ENCODE measurements around the gene SMARCB1. TPM values are rescaled to one million over a fixed set of nuclear protein-coding genes. Genes with fewer than 3 reads are reported as not detected.

Gene SMARCB1
- total and polyA plus RNA-seq, 12 donors = 41.3 to 95.5 (median 76.8) TPM

DNA sequence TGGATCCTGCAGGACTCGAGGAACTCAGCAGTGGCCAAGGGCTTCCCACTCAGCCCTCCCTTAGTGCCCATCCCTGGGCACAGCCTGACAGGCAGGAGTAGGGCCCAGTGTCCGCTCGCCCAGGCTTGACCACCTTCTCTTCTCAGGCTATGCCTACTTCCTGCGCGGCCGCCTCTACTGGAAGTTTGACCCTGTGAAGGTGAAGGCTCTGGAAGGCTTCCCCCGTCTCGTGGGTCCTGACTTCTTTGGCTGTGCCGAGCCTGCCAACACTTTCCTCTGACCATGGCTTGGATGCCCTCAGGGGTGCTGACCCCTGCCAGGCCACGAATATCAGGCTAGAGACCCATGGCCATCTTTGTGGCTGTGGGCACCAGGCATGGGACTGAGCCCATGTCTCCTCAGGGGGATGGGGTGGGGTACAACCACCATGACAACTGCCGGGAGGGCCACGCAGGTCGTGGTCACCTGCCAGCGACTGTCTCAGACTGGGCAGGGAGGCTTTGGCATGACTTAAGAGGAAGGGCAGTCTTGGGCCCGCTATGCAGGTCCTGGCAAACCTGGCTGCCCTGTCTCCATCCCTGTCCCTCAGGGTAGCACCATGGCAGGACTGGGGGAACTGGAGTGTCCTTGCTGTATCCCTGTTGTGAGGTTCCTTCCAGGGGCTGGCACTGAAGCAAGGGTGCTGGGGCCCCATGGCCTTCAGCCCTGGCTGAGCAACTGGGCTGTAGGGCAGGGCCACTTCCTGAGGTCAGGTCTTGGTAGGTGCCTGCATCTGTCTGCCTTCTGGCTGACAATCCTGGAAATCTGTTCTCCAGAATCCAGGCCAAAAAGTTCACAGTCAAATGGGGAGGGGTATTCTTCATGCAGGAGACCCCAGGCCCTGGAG is 3.3 kb upstream of the SMARCB1 start:
- no peaks in the 10 kb centered on the region for H3K27me3 ChIP-seq
- H3K9me3 ChIP-seq (replicated peaks in 1 of 3) = no peaks in the 10 kb centered on the region
- no peak for DNase-seq
- no peak overlapping the region for H3K27ac ChIP-seq
- no peaks in the 10 kb centered on the region for H3K36me3 ChIP-seq (replicated peaks in 1 of 2)
- 76 to 88% (median 84%) methylated on average over 9 to 15 of the region's 15 CpGs for WGBS, 4 donors
- TF ChIP-seq, protein P1, sequence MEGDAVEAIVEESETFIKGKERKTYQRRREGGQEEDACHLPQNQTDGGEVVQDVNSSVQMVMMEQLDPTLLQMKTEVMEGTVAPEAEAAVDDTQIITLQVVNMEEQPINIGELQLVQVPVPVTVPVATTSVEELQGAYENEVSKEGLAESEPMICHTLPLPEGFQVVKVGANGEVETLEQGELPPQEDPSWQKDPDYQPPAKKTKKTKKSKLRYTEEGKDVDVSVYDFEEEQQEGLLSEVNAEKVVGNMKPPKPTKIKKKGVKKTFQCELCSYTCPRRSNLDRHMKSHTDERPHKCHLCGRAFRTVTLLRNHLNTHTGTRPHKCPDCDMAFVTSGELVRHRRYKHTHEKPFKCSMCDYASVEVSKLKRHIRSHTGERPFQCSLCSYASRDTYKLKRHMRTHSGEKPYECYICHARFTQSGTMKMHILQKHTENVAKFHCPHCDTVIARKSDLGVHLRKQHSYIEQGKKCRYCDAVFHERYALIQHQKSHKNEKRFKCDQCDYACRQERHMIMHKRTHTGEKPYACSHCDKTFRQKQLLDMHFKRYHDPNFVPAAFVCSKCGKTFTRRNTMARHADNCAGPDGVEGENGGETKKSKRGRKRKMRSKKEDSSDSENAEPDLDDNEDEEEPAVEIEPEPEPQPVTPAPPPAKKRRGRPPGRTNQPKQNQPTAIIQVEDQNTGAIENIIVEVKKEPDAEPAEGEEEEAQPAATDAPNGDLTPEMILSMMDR (IDR thresholded peaks at IDR 0.05) = no peak
- no peak for TF ChIP-seq POLR2A (IDR thresholded peaks at IDR 0.05)
- intact Hi-C loops (cut with DNase I) = no loop called here
- peaks cover 14 to 19% of the 10 kb centered on the region in 2 donors for H3K4me1 ChIP-seq (replicated peaks in 1 of 2)
- H3K4me3 ChIP-seq = no peak overlapping the region

GRCh38 chr22:23784215-23784732 is 2.5 kb upstream of the SMARCB1 start:
- no peak for DNase-seq
- H3K27ac ChIP-seq = no peak overlapping the region
- intact Hi-C loops (cut with DNase I) = no loop called here
- no peaks in the 10 kb centered on the region for H3K27me3 ChIP-seq
- TF ChIP-seq, protein P1 (IDR thresholded peaks at IDR 0.05) = no peak
- TF ChIP-seq POLR2A (IDR thresholded peaks at IDR 0.05) = no peak
- H3K4me3 ChIP-seq = no peak overlapping the region
- peaks cover 21 to 26% of the 10 kb centered on the region in 2 donors for H3K4me1 ChIP-seq (replicated peaks in 1 of 2)
- WGBS, 4 donors = 70 to 92% (median 78%) methylated on average over 8 of the region's 8 CpGs
- H3K9me3 ChIP-seq (replicated peaks in 1 of 3) = no peaks in the 10 kb centered on the region
- H3K36me3 ChIP-seq (replicated peaks in 1 of 2) = no peaks in the 10 kb centered on the region

DNA sequence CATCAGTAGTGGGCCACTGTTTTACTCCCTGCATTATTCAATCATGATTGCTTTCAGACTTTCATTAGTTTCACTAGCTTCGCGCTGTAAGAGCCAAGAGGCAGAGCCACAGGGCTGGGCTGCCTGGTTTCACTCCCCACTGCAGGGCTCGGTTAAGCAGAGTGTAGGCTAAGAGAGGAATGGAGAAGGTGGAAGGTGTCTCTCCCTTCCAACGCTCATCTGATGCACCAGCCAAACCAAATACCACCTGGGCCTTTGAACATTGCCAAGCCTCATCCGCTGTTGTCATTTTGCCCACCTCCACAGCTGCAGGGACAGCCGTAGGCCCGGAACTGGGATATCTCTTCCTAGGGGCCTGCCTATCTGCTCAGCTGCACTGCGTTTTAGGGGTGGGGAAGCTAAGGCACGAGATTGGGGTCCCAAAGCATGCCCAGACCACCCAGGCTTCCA is 480 bp upstream of the SMARCB1 start:
- intact Hi-C loops (cut with DNase I) = no loop called here
- 52 to 59% (median 55%) methylated on average over 9 of the region's 9 CpGs for WGBS, 4 donors

DNA sequence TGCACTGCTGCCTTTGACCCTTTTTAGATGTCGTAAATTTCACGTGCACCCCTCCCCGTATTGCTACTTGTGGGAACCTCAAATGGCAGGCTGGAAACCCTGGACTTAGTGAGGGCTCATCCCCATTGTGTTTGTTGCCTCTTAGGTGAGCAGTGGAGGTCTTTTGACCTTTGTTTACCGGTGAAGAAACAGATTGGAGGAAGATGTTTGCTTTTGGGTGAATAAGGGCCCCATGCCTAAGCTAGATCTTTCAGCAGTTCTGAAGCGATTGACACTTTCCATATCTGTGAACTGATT is 782 bp downstream of the SMARCB1 start:
- peak overlapping the region; percentile 39 to 91 (median 64) for H3K4me3 ChIP-seq

More for the DNA sequence above, 480 bp upstream of the SMARCB1 start:
- H3K9me3 ChIP-seq (replicated peaks in 1 of 3) = no peaks in the 10 kb centered on the region
- peaks cover 37 to 46% of the 10 kb centered on the region in 2 donors for H3K4me1 ChIP-seq (replicated peaks in 1 of 2)
- no peaks in the 10 kb centered on the region for H3K27me3 ChIP-seq
- peak overlapping the region; percentile 97 to 100 (median 98) for H3K27ac ChIP-seq
- no peak for DNase-seq
- TF ChIP-seq, protein P1 (IDR thresholded peaks at IDR 0.05) = peak in 1 of 6 experiments; percentile 7
- TF ChIP-seq POLR2A (IDR thresholded peaks at IDR 0.05) = no peak
- peak overlapping the region in 1 of 4 donors; percentile 76 for H3K4me3 ChIP-seq
- no peaks in the 10 kb centered on the region for H3K36me3 ChIP-seq (replicated peaks in 1 of 2)

More for the DNA sequence above, 782 bp downstream of the SMARCB1 start:
- H3K27ac ChIP-seq = peak overlapping the region in 3 of 5 donors; percentile 97 to 100 (median 97)
- TF ChIP-seq POLR2A (IDR thresholded peaks at IDR 0.05) = no peak
- TF ChIP-seq, protein P1 (IDR thresholded peaks at IDR 0.05) = no peak
- no peak for DNase-seq
- H3K36me3 ChIP-seq (replicated peaks in 1 of 2) = peaks cover 0 to 6% of the 10 kb centered on the region in 2 donors
- intact Hi-C loops (cut with DNase I) = no loop called here
- no peaks in the 10 kb centered on the region for H3K27me3 ChIP-seq
- peaks cover 46 to 56% of the 10 kb centered on the region in 2 donors for H3K4me1 ChIP-seq (replicated peaks in 1 of 2)
- 1 to 15% (median 2%) methylated on average over 4 to 5 of the region's 5 CpGs for WGBS, 4 donors
- H3K9me3 ChIP-seq (replicated peaks in 1 of 3) = no peaks in the 10 kb centered on the region
